B cell (primary cell): ENCODE results near the gene PGM5. TPM values are rescaled to one million over a fixed set of nuclear protein-coding genes. Genes with fewer than 3 reads are reported as not detected.

ENCODE experiments used
- ATAC-seq: fragments of 200-7000 bp; cut with Tn5 transposase; one replicate; pipeline ENCODE4 v1.10.0; 2021; ENCODE audit warnings: low read depth, mild to moderate bottlenecking, moderate number of reproducible peaks, moderate library complexity
- CTCF ChIA-PET: fragments of 350-600 bp; sonication (Branson Sonifier 250); formaldehyde crosslinking; loops from one replicate; lab custom pipeline; 2021; ENCODE audit warnings: antibody characterized with exemption, inconsistent platforms; lab: Charles Lee
- POLR2A ChIA-PET: fragments of 350-600 bp; sonication (Branson Sonifier 250); formaldehyde crosslinking; loops from one replicate; lab custom pipeline; 2021; ENCODE audit warnings: antibody characterized with exemption; lab: Charles Lee
- DNase-seq: peaks from one replicate; pipeline ENCODE4 v3.0.0; 2013
- H2AFZ ChIP-seq: 2 replicates; pipeline ENCODE4 v1.6.1; 2012; ENCODE audit warnings: mild to moderate bottlenecking, low read depth, low read length; ENCODE audit not compliant: insufficient read depth, poor library complexity, severe bottlenecking
- H3K27ac ChIP-seq, 2 donors: 1 replicate in 1 of 2; 2 replicates in 1 of 2; pipeline ENCODE4 v1.5.1; 2012 to 2013; ENCODE audit warnings: low read length in 2 of 2, mild to moderate bottlenecking in 2 of 2, moderate library complexity in 1 of 2
- H3K27me3 ChIP-seq, 4 experiments: fragments of 200-600 bp in 1 of 4; sonication (generic) in 1 of 4; replicated peaks in 1 of 4; 1 replicate in 2 of 4; 2 replicates in 2 of 4; pipeline versions ENCODE4 v1.6.1 to v1.7.0; 2013 to 2016; ENCODE audit warnings: low read length in 3 of 4, mild to moderate bottlenecking in 2 of 4, mixed read lengths in 1 of 4, moderate library complexity in 1 of 4; ENCODE audit not compliant: insufficient read depth in 4 of 4, control insufficient read depth in 3 of 4; ENCODE audit errors: control extremely low read depth in 1 of 4
- H3K36me3 ChIP-seq, 2 experiments: replicated peaks in 1 of 2; 1 replicate in 1 of 2; 2 replicates in 1 of 2; pipeline versions ENCODE4 v1.6.1 to v1.7.1; 2013; ENCODE audit warnings: low read length in 1 of 2; ENCODE audit not compliant: insufficient read depth in 2 of 2, control insufficient read depth in 1 of 2; ENCODE audit errors: control extremely low read depth in 1 of 2, extremely low read depth in 1 of 2
- H3K4me1 ChIP-seq, 2 donors: fragments of 200-600 bp in 1 of 2; sonication (generic) in 1 of 2; 1 replicate in 1 of 2; 2 replicates in 1 of 2; pipeline versions ENCODE4 v1.5.1 to v1.6.1; 2013 to 2017; ENCODE audit warnings: low read length in 2 of 2; ENCODE audit not compliant: control insufficient read depth in 2 of 2, insufficient read depth in 2 of 2
- H3K4me2 ChIP-seq: replicated peaks from 2 replicates; pipeline ENCODE3; 2012; ENCODE audit warnings: mild to moderate bottlenecking, low read depth, low read length; ENCODE audit not compliant: poor library complexity, severe bottlenecking
- H3K4me3 ChIP-seq, 5 experiments: fragments of 200-600 bp in 1 of 5; sonication (generic) in 1 of 5; 1 replicate in 3 of 5; 2 replicates in 2 of 5; pipeline versions ENCODE4 v1.5.1 to v1.7.0; 2011 to 2016; ENCODE audit warnings: low read length in 4 of 5, mild to moderate bottlenecking in 4 of 5, low read depth in 2 of 5, control low read depth in 1 of 5, moderate library complexity in 1 of 5; ENCODE audit not compliant: insufficient read depth in 1 of 5; ENCODE audit errors: control extremely low read depth in 1 of 5, extremely low read depth in 1 of 5
- H3K79me2 ChIP-seq: fragments of 200-600 bp; sonication (generic); one replicate; pipeline ENCODE4 v1.6.0; 2016; ENCODE audit warnings: low read length; ENCODE audit not compliant: control insufficient read depth, insufficient read depth
- H3K9ac ChIP-seq: fragments of 200-600 bp; sonication (generic); 2 replicates; pipeline ENCODE4 v1.6.1; 2017; ENCODE audit warnings: mild to moderate bottlenecking, low read length, moderate library complexity
- H3K9me3 ChIP-seq, 3 donors: one replicate each; pipeline versions ENCODE4 v1.6.1 to v1.7.1; 2013; ENCODE audit warnings: low read length in 2 of 3; ENCODE audit not compliant: control insufficient read depth in 2 of 3, insufficient read depth in 1 of 3; ENCODE audit errors: control extremely low read depth in 1 of 3
- H4K20me1 ChIP-seq: 2 replicates; pipeline ENCODE4 v1.6.0; 2012; ENCODE audit warnings: mild to moderate bottlenecking, low read length; ENCODE audit not compliant: insufficient read depth, control insufficient read depth, poor library complexity, severe bottlenecking
- H3K27ac Mint-ChIP-seq: one replicate; pipeline ENCODE4 v1.8.0; 2021; ENCODE audit warnings: mixed read lengths
- H3K27me3 Mint-ChIP-seq: one replicate; pipeline ENCODE4 v1.8.0; 2021; ENCODE audit warnings: mixed read lengths
- H3K4me1 Mint-ChIP-seq: one replicate; pipeline ENCODE4 v1.8.0; 2021; ENCODE audit warnings: mixed read lengths
- H3K4me3 Mint-ChIP-seq: one replicate; pipeline ENCODE4 v1.8.0; 2021; ENCODE audit warnings: mixed read lengths
- H3K9me3 Mint-ChIP-seq: one replicate; pipeline ENCODE4 v1.8.0; 2022; ENCODE audit warnings: mixed read lengths; ENCODE audit not compliant: insufficient read depth
- CTCF ChIP-seq: fragments of 200-600 bp; IDR thresholded peaks from one replicate; pipeline ENCODE4 v1.8.0; 2022; ENCODE audit warnings: antibody characterized with exemption, mild to moderate bottlenecking
- EZH2 ChIP-seq: IDR thresholded peaks from 2 replicates; pipeline ENCODE4 v1.6.1; 2012; ENCODE audit warnings: borderline replicate concordance, low read depth, mild to moderate bottlenecking, moderate library complexity, low read length; ENCODE audit not compliant: insufficient read depth, poor library complexity, severe bottlenecking
- WGBS: methylation state at CpG from one replicate; pipeline ENCODE4 v1.1.5; 2013; ENCODE audit warnings: missing lambda C conversion rate; ENCODE audit not compliant: insufficient coverage; 5-methylcytosine and 5-hydroxymethylcytosine counted together
- intact Hi-C: fragments of 100-400 bp; cut with micrococcal nuclease; formaldehyde crosslinking; loops from one replicate; pipeline ENCODE4 v1.10.0; 2022
- polyA plus RNA-seq: library from polyadenylated mRNA; depleted of rRNA; stranded (reverse); fragments of >200 nt; gene quantifications from 2 replicates; pipeline ENCODE4 v1.2.3, GENCODE V29; 2012
- total RNA-seq, 2 donors: library from RNA; stranded (reverse); fragments of 120-200 nt in 1 of 2; gene quantifications; 1 replicate in 1 of 2; 2 replicates in 1 of 2; pipeline versions ENCODE4 v1.2.3 to v1.2.4, GENCODE V29; 2013 to 2022

Gene PGM5
- total and polyA plus RNA-seq, 2 donors (not counting 1 experiment from before 2014, with no cell fraction given) = not detected

- H4K20me1 ChIP-seq = no peaks in the 10 kb centered on the region
- H3K9ac ChIP-seq = no peak overlapping the region
- no peaks in the 10 kb centered on the region for H3K9me3 ChIP-seq
- H3K36me3 ChIP-seq = no peaks in the 10 kb centered on the region
- peaks cover 0 to 3% (median 0%) of the 10 kb centered on the region in 4 experiments for H3K27me3 ChIP-seq
- no peak overlapping the region for H3K4me3 ChIP-seq
- no peak overlapping the region for H2AFZ ChIP-seq
- H3K27me3 Mint-ChIP-seq = peaks cover 17% of the 10 kb centered on the region
- no peak for TF ChIP-seq CTCF
- no peak for TF ChIP-seq EZH2
- ATAC-seq (no peak), DNase-seq (no peak)
- H3K4me1 ChIP-seq = no peaks in the 10 kb centered on the region
- no peaks in the 10 kb centered on the region for H3K79me2 ChIP-seq
- CTCF ChIA-PET = interaction anchor here (0.7 kb wide), 1 partner anchor 59 kb away, joined by 3 read pairs; no protein-coding TSS in a partner anchor
- intact Hi-C loops = loop anchor here (10.0 kb wide), 2 partner anchors 46 to 494 kb away; no protein-coding TSS in a partner anchor
- H3K4me3 Mint-ChIP-seq = no peak overlapping the region
- H3K9me3 Mint-ChIP-seq = no peaks in the 10 kb centered on the region
- H3K4me1 Mint-ChIP-seq = no peaks in the 10 kb centered on the region
- H3K4me2 ChIP-seq = no peak overlapping the region
- H3K27ac ChIP-seq = no peak overlapping the region
- WGBS = no CpG with 5 or more reads among the region's 9 CpGs
- no peak overlapping the region for H3K27ac Mint-ChIP-seq
- POLR2A ChIA-PET = no interaction called here
Measured at GRCh38 chr9:68500457-68501381, 144.3 kb downstream of the PGM5 start.

- Histone ChIP-seq H2AFZ (no peak overlapping the region), H3K9me3 (no peaks in the 10 kb centered on the region), H3K4me3 (no peak overlapping the region), H3K79me2 (no peaks in the 10 kb centered on the region), H3K36me3 (no peaks in the 10 kb centered on the region), H3K4me2 (no peak overlapping the region), H3K9ac (no peak overlapping the region), H4K20me1 (no peaks in the 10 kb centered on the region), H3K4me1 (peaks cover 0 to 6% of the 10 kb centered on the region in 2 donors), H3K27ac (no peak overlapping the region), H3K27me3 (no peaks in the 10 kb centered on the region)
- intact Hi-C loops = loop anchor here (10.0 kb wide), 2 partner anchors 47 to 493 kb away; no protein-coding TSS in a partner anchor
- peaks cover 3% of the 10 kb centered on the region for H3K27me3 Mint-ChIP-seq
- DNase-seq (no peak), ATAC-seq (no peak)
- no peak overlapping the region for H3K27ac Mint-ChIP-seq
- no CpG with 5 or more reads among the region's 4 CpGs for WGBS
- H3K4me3 Mint-ChIP-seq = no peak overlapping the region
- ChIA-PET CTCF (interaction anchor here (1.1 kb wide), 1 partner anchor 66 kb away, joined by 3 read pairs; no protein-coding TSS in a partner anchor), POLR2A (no interaction called here)
- H3K4me1 Mint-ChIP-seq = peaks cover 11% of the 10 kb centered on the region
- no peaks in the 10 kb centered on the region for H3K9me3 Mint-ChIP-seq
- TF ChIP-seq EZH2 (no peak), CTCF (no peak)
Measured at GRCh38 chr9:68502279-68502678, 145.9 kb downstream of the PGM5 start.
